HG02852 (cell line): ENCODE results near the gene CCDC183.
"Not testable (repeated sequence)": the region's sequence is repeated elsewhere in the genome, so short reads cannot be mapped to it uniquely, and the experiment has no call there.

Source experiments
- ATAC-seq: cut with Tn5 transposase; IDR thresholded peaks from one replicate; pipeline ENCODE4 v1.9.1; 2021; ENCODE audit warnings: mild to moderate bottlenecking, moderate library complexity; ENCODE audit not compliant: unreplicated experiment

Gene CCDC183

DNA sequence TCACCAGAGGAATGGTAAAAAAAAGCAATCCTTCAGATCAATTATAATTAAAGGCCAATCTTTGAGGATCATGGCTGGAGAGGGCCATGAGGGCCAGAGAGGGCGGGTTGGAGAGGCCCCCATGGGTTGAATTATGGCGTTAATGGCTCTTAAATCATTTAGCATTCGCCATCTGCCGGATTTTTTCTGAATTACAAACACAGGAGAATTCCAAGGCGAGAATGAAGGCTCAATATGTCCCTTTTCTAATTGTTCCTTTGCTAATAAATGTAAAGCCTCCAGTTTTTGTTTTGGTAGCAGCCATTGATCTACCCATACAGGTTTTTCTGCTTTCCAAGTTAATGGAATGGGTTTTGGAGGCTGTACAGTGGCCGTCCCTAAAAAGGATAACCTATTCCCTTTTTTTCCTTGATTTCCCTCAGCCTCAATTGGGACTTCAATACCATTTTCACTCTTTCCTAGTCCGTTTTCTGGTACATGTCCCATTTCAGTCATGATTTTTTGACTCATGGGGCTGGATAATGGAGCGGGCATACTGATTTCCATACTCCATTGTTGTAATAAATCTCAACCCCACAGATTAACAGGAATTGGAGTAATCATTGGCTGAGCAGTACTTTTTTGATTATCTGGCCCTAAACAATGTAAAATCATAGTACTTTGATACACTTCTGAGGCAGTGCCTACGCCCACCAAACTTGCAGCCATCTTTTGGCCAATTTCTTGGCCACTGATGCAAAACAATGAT, 11.7 kb upstream of the CCDC183 start:
- no peak for ATAC-seq

DNA sequence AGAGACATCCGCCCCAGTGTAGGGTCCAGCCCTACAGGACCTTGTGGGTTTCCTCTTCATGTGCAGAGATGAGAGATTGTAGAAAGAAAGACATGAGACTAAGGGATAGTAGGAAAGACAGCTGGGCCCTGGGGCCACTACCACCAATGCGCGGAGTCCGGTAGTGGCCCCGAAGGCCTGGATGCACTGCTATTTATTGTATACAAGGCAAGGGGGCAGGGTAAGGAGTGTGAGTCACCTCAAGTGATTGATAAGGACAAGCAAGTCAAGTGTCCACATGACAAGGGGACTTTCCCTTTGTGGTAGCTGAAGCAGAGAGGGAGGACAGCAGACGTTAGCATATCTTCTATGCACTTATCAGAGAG, 11.2 kb upstream of the CCDC183 start:
- no peak for ATAC-seq

DNA sequence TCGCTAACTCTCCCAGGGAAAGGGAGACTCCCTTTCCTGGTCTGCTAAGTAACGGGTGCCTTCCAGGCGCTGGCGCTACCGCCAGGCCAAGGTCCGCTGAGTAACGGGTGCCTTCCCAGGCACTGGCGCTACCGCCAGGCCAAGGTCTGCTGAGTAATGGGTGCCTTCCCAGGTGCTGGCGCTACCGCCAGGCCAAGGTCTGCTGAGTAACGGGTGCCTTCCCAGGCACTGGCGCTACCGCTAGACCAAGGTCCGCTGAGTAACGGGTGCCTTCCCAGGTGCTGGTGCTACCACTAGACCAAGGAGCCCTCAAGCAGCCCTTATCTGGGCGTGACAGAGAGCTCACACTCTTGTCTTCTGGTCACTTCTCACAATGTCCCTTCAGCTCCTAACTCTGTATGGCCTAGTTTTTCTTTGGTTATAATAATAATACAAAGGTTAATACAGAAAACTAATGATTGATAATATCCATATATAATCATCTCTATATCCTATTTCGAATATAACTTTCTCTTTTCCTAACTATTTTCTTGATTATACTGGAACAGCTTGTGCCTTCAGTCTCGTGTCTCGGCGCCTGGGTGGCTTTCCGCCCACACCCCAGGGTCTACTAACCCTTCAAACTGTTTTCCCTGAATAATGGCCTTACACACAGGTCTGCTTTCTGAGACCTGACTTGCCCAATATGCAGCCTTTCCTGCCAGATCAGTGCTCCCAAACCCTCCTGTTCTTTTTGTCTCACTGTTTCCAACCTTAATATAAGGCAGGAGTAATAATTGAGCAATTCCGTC, 10.4 kb upstream of the CCDC183 start:
- ATAC-seq = not testable (repeated sequence)

DNA sequence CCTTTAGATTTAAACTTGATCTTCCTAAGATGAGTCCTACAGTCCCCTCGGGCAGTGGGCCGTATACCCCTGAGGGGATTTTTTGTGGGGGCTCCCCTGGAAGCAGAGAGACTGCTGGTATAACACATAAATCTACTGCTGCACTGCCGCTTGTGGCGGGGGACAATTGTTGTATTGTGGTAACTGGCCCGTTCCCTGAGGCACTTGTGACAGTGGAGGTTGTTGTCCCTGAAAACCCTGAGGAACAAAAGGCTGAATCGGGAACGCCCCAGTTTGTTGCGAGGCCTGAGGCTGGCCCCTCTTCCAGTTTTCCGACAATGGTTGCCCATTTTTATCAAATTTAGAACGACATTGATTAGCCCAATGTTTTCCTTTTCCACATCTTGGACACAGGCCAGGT, 9.7 kb upstream of the CCDC183 start:
- ATAC-seq = no peak

DNA sequence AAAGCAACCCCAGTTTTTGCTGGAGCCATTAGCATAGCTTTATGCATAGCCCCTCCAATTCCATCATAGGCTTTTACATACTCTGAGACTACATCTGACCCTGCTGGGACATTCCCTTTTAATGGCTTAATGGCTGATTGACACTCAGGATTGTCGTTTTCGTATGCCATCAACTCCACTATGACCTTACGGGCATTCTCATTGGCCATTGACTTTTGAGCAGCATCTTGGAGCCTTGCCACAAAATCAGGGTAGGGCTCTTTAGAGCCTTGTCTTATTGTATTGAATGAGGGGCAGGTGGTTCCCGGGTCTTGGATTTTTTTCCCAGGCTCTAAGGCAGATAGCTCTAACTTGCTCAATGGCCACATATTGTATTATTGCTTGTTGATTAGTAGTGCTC, 9.2 kb upstream of the CCDC183 start:
- ATAC-seq = not testable (repeated sequence)

DNA sequence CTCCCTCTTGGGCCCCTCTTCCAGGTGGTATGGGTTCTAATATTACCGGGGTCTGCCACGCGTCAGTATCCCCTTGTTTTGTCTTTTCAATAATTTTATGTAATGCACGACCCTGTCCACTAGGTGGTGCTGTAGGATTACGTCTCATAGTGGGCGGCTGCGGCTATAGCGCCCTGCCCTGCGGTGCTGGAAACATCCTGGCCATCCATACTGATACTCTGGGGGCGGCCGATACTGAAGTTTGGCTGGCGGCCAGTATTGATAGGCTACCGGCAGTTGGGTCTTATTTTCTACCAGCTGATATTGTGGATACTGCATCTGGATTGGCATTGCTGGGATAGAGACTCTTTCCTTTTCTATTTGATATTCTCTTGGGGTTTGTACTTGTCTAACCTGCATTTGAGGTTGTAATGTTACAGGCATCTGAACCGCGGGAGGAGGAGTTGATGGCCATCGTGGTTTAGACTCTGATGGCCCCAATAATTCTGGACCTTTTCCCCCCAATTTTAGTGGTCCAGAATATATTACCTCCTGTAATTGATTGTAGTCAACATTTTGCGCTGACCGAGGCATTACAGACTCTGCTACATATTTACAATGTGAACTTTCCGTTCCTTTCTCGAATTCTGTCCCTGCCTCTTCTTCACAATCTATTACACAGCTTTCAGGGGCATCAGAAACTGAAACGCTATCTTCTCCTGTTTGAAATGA, 8.3 kb upstream of the CCDC183 start:
- ATAC-seq = no peak

DNA sequence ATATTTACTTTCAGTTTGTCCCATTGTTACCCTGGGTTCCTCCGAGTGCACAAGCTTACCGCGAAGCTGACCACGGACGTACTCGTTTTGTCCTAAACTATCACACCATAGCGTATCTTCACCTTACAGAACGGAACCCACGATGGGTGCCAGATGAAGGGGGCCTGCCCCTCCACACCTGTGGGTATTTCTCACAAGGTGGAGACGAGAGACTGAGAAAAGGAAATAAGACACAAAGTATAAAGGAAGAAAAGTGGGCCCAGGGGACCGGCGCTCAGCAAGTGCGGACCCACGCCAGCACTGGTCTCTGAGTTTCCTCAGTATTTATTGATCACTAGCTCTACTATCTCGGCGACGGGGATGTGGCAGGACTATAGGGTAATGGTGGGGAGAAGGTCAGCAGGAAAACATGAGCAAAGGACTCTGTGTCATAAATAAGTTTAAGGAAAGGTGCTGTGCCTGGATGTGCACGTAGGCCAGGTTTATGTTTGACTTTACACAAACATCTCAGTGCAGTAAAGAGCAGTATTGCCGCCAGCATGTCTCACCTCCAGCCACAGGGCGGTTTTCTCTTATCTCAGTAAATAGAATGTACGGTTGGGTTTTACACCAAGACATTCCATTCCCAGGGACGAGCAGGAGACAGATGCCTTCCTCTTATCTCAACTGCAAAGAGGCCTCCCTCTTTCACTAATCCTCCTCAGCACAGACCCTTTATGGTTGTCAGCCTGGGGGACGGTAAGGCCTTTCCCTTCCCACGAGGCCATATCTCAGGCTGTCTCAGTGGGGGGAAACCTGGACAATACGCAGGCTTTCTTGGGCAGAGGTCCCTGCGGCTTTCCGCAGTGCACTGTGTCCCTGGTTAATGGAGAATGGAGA, 7.3 kb upstream of the CCDC183 start:
- ATAC-seq = not testable (repeated sequence)

DNA sequence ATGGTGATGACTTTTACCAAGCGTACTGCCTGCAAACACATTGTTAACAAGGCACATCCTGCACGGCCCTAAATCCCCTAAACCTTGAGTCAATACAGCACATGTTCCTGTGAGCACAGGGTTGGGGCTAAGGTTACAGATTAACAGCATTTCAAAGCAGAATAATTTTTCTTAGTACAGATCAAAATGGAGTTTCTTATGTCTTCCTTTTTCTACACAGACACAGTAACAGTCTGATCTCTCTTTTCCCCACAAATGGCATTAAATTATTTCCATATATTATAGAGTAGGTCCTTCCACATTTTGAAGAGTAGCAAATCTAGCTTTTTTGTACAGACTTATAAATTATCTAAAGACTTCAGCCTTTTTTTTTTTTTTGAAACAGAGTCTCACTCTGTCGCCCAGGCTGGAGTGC, 6.6 kb upstream of the CCDC183 start:
- ATAC-seq = no peak

DNA sequence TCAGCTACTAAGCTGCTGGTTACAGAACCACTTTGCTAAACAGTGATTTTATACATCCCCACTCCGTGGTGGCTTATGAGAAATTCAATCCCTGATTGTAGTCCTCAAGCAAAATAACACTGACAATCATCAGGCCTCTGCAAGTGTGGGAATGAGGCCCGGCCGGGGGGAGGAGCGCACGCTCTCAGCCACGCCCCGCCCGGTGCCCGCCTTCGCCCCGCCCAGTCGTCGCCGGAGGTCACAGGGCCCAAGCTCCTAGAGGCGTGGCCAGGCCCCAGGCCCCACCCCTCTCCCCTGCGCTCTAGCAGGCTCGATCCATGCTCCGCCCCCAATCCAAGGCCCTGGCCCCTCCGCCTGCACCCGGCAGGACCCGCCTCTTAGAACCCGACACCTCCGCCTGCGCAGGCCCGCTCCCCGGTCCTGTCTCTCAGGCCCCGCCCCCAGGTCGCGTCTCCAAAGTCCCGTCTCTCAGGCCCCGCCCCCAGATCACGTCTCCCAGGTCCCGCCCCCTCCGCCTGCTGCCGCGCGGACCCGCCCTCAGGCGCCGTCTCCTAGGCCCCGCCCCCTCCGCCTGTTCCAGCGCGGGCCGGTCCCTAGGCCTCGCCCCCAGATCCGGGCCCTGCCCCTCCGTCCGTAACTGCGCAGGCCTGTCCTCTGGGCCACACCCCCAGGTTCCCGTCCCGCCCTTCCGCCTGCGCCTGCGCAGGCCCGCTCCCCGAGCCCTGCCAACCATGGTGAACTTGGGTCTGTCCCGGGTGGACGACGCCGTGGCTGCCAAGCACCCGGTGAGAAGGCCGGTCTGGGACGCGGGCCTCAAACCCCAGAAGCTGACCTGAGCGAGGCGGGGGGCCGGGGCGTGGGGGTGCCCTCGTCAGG, 5.3 kb upstream of the CCDC183 start, which contains the start of gene TMEM141:
Gene TMEM141, plus strand, starts transcription at position 705 of the 876 bp plus-strand sequence. Its CDS starts 27 bp downstream, at position 732.
- peak; percentile 84 for ATAC-seq

DNA sequence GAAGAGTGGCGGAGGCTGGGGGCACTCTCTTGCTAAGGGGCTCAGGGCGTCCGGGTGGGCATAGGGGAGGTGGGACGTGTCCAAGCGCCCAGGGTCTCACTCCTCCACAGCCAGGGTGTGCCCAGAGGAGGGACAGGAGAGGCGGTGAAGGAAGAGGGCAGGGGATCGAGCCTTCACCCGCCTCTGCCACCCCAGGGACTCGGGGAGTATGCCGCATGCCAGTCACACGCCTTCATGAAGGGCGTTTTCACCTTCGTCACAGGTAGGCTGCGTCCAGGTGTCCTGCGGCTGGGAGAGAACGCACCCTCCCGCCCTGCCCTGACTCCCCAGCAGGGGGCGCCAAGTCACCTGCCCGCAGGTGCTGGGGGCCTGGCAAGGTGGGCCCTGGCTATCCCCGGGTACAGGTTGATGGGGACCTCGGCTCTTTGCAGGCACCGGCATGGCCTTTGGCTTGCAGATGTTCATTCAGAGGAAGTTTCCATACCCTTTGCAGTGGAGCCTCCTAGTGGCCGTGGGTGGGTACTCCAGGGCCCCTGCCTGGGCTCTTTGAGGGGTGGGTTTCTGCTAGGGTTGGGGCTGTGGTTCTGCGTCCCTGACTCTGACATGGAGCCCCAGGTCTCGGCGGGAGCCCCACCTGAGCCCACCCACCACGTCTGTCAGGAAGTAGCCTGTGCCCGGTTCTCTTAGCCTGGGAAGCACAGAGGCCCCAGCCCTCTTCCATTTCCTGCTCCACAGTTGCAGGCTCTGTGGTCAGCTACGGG, 4.4 kb upstream of the CCDC183 start:
- no peak for ATAC-seq

DNA sequence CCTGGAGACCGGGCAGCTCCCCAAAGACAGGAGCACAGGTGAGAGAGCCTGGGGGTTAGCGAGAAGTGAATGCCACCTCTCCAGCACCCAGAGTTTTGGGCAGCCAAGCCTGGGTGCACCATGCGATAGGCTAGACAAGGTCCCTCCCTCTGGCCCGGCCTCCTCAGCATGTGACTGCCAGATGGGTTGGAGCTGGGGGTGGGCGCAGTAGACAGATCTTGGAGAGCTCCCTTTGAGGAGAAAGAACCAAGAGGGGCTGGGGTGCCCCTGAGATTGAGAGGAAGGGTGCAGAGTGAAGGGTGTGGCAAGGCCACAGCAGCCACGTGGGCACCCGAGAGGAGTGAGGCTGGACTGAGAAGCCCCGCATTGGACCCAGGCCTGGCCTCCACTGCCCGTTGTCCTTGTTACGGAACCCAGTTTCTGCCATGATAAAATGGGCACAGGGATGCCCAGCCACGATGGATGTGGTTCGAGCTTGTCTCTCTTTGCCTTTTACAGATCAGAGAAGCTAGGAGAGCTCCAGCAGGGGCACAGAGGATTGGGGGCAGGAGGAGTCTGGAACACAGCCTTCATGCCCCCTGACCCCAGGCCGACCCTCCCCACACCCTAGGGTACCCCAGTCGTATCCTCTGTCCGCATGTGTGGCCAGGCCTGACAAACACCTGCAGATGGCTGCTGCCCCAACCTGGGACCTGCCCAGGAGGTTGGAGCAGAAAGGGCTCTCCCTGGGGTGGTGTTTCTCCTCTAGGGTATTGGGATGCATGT, 3.6 kb upstream of the CCDC183 start:
- ATAC-seq = no peak

DNA sequence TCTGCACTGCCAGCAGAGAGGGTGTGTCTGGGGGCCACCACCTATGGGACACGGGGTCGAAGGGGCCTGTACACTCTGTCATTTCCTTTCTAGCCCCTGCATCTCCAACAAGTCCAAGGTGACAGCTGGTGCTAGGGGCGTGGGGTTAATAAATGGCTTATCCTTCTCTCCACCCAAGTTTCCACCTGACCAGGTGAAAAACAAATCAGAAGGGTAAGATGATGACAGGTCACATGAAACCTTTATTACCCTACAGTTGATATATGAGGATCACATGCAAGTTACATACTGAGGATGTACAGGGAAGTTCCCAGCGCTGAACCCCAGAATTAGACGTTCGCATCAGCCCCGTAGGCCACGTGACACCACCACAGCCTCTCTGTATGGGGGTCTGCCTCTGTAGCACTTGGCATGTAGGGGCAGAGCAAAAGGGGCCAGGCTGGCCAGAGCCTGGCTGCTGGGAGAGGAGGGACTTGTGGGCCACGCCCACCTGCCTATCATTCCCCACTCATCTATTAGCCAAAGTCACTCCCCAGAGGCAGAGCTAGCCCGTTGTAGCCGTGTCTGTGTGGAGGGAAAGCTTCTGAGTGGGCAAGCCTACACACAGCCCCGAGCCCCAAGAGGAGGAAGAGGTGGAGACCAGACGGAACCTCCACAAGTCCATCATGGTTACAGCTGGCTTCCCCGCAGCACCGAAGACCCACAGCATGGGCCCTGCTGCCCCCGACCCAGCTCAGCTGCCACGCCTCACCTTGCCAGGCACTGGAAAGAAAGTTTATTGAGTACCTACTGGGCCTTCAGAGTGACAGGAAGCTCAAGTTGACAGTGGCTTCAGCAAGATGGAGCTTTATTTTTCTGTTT, 2.8 kb upstream of the CCDC183 start:
- no peak for ATAC-seq

DNA sequence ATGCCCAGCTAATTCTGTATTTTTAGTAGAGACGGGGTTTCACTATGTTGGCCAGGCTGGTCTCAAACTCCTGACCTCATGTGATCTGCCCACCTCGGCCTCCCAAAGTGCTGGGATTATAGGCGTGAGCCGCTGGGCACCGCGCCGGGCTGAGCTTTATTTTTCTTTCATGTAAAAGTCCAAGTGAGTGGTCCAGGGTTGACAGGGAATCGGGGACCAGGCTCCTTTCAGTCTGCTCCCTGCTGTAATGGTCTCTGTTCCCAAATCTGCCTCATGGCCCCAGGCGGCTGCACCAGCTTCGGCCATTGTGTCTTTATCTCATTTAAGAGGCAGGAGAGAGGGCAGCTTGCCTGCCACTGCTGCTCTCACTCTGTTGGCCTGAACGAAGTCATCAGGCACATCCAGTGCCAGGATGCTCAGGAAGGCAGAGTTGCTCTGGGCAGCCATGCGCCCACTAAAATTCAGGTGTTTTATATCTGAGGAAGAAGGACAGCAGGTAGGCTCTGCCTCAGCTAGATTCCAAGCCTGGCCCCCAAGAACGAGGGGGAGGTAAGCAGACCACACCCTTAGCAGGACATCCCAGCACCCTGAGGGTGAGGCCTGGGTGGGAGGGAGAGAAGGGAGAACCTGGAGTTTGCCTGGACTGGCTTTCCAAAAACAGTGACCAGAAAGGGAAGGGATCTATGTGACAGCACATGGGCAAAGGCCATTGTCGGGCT, 1.7 kb upstream of the CCDC183 start:
- no peak for ATAC-seq

DNA sequence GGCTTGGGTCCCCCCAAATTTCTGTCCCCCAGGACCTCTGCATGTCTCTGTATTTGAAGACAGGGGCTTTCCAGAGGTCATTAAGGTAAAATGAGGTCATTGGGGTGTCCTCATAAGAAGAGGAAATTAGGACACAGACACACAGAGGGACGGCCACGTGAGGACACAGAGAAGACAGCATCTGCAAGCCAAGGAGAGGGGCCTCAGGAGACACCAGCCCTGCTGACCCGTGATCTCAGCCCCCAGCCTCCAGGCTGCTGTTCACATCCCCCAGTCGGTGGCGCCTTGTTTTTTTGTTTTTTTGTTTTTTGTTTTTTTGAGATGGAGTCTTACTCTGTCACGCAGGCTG, 1.2 kb upstream of the CCDC183 start:
- ATAC-seq = no peak

DNA sequence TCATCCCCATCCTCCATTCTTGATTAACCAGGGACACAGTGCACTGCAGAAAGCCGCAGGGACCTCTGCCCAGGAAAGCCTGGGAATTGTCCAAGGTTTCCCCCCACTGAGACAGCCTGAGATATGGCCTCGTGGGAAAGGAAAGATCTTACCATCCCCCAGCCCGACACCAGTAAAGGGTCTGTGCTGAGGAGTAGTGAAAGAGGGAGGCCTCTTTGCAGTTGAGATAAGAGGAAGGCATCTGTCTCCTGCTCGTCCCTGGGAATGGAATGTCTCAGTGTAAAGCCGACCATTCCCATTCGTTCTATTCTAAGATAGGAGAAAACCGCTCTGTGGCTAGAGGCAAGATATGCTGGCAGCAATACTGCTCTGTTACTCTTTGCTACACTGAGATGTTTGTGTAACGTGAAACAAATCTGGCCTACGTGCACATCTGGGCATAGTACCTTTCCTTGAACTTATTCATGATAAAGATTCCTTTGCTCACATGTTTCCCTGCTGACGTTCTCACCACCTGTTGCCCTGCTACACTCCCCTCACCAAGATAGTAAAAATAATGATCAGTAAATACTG, 723 bp downstream of the CCDC183 start:
- ATAC-seq = not testable (repeated sequence)

DNA sequence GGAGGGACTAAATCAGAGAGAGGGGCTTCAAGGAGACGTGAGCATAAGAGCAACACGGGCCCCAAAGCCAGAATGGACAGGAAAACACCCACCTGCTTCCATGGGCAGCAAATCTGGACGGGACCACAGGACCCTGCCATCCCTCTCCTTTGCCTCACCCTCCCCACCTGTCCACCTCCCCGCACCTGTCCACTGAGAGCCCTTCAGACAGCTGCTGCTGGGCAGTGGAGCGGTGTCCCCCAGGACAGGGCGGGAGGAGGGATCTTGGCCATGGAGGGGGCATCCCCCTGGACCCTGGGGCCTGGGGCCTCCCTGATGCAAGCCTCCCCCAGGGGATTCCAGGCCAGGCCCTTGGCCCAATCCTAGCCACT, 2.6 kb downstream of the CCDC183 start:
- ATAC-seq = no peak
